Activated CD4-positive, alpha-beta T cell treated with anti-CD3 and anti-CD28 coated beads, Interleukin-2, Interleukin-4, amounts not matched to agents 100 ng/mL and 50 ng/mL, durations not matched to agents 16 hours and 8 hours (primary cell): Measurements from ENCODE around the gene EGFR.
A peak's percentile ranks its signal among the peaks of the same experiment; 100 is the strongest.

Source experiments
- DNase-seq: peaks from one replicate; pipeline ENCODE4 v3.0.0-alpha.2; 2020; ENCODE audit warnings: low spot score

The EGFR gene

GRCh38 chr7:55127622-55128081, 108.8 kb downstream of the EGFR start:
- no peak for DNase-seq

GRCh38 chr7:55128693-55129394, 110.0 kb downstream of the EGFR start:
- no peak for DNase-seq

GRCh38 chr7:55129541-55130394, 111.0 kb downstream of the EGFR start:
- DNase-seq, result no peak

GRCh38 chr7:55130395-55131141, 111.8 kb downstream of the EGFR start:
- peak; percentile 15 for DNase-seq

GRCh38 chr7:55131142-55131929, 112.5 kb downstream of the EGFR start:
- DNase-seq, result no peak

GRCh38 chr7:55132550-55132889, 113.7 kb downstream of the EGFR start:
- DNase-seq, result no peak

GRCh38 chr7:55132890-55133551, 114.2 kb downstream of the EGFR start:
- DNase-seq, result peak; percentile 73

- peak; percentile 61 for DNase-seq
Observed at GRCh38 chr7:55133630-55134358, 115.0 kb downstream of the EGFR start.

GRCh38 chr7:55134359-55134725, 115.5 kb downstream of the EGFR start:
- DNase-seq, result peak; percentile 50

GRCh38 chr7:55134786-55135185, 116.0 kb downstream of the EGFR start:
- no peak for DNase-seq

- DNase-seq, result no peak
Observed at GRCh38 chr7:55135462-55135861, 116.6 kb downstream of the EGFR start.

- DNase-seq, result no peak
Observed at GRCh38 chr7:55138663-55139062, 119.8 kb downstream of the EGFR start.

- no peak for DNase-seq
Observed at GRCh38 chr7:55140221-55140940, 121.6 kb downstream of the EGFR start.

GRCh38 chr7:55140941-55141278, 122.1 kb downstream of the EGFR start:
- DNase-seq, result no peak

GRCh38 chr7:55142919-55143600, 124.2 kb downstream of the EGFR start:
- DNase-seq, result no peak

- DNase-seq, result no peak
Observed at GRCh38 chr7:55144333-55145317, 125.8 kb downstream of the EGFR start.

GRCh38 chr7:55145606-55146005, 126.8 kb downstream of the EGFR start:
- no peak for DNase-seq

- no peak for DNase-seq
Observed at GRCh38 chr7:55147101-55147500, 128.3 kb downstream of the EGFR start.
